GM18861 (cell line): Measurements from ENCODE around the gene MRPL43.

Source experiments
- ATAC-seq: cut with Tn5 transposase; IDR thresholded peaks from one replicate; pipeline ENCODE4 v1.9.1; 2021; ENCODE audit not compliant: unreplicated experiment

The MRPL43 gene

DNA sequence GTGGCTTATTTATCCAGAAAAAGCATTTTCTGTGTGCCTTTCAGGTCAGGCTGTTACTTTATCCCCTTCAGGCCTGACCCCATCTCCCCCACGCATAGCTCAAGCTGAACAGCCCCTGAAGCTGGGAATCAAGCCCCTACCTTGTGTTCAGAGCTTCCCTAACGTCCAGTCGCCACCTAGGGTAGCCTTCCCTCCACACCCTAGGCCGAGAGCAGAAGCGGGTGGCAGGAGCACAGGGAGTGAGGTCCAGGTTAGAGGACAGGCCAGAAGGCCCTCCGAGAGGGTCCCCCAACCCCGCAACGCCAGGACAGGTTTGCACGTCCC is 18.5 kb downstream of the MRPL43 start:
- no peak for ATAC-seq

DNA sequence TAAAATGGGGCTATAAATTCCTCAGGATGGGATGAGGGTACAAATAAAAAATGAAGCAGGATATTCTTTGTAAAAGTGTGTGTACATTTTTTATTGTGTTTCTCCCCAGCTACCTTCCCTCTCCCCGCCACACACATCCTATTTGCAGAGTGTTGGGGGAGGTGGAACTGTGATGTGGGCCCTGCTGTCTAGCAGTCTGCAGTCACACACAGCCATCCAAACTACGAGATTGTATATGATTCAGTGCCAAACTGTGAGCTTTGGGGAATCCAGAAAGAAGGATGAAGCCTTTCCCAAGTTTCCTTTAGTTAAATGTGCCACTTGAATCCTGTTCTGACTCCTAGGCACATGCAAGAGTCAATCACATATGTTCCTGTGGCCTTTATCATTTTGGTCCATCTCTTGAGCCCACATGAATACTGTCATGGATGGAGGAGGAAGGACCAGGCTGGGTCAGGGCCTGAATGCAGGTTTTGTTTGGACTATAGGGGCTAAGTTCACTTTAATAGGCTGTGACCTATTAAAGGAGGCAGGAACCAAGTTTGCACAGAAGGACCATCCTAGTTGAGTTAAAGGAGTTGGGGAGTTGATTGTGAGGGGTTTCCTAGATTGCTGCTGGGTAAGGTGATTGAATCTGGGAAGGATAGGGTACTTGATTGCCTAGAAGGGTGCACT is 19.1 kb downstream of the MRPL43 start:
- ATAC-seq = no peak

DNA sequence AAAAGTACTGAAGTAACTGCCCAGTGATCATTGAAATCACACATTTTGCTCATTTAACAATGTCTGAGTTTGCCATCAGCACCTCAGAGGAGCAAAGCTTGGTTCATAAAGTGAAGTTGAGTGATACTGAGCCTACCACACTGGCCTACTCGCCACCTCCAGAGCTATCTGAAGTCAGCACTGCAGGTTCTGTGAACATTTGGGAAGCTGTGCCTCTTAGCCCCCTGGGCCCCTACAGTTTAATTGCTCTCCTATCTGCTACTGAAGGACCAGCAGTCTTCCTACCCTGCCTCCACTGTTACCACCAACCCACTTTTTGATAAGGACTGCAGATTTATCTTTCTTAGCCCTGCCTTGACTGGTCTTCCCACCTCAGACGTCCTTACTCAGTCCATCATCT is 20.0 kb downstream of the MRPL43 start:
- ATAC-seq = no peak

DNA sequence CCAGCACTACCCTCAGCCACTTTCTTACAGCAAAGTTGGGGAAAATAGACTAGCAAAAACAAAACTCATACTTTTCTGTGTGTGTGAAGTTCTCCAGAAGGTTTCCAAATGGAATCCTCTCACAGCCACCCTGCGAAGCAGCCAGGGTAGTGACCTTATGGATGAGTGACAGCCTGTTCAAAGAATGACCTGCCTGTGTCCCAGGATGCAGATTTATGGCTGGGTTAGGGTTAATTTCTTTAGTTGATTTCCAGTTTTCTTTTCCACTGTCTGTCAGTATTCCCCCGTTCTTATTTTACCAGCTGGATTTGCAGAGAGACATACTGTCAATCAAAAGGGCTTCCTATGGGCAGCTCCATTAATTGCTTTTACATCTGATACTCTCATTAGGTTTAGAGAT is 20.4 kb downstream of the MRPL43 start:
- ATAC-seq = no peak

DNA sequence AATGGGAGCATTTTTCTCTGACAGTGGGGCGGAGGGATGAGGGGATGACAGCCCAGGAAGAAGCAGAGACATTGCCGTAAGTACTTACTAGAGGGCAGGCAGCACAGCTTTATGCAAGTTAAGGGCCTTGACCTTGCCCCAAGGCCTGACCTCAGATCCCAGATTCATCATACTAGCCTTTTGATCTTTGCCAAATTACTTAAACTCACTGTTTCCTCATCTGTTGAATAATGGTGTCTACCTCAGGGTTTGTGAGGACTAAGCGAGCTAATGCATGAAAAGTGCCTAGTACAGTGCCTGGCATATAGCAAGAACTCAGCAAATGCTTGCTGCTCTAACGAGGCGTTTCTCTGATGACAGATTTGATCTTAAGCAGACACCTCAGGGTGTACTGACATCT is 21.5 kb downstream of the MRPL43 start:
- no peak for ATAC-seq

DNA sequence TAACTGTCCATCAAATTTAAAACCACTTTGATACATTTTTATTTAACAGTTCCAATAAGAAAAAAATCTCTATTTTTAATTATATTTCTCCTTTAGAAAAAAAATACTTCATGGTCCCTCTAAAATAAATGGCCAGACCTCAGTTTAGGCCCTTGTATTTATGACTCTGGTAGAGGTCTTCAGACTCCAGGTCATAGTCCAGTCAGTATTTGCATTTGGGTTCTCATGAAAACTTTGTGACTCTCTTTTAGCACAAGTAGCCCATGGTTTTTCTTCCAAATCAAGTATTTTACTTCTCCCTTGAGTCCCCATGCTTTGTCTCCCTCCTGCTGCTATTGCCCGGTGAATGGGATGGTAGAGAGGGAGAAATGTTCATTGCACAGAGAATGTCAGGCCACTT is 23.5 kb downstream of the MRPL43 start:
- no peak for ATAC-seq

DNA sequence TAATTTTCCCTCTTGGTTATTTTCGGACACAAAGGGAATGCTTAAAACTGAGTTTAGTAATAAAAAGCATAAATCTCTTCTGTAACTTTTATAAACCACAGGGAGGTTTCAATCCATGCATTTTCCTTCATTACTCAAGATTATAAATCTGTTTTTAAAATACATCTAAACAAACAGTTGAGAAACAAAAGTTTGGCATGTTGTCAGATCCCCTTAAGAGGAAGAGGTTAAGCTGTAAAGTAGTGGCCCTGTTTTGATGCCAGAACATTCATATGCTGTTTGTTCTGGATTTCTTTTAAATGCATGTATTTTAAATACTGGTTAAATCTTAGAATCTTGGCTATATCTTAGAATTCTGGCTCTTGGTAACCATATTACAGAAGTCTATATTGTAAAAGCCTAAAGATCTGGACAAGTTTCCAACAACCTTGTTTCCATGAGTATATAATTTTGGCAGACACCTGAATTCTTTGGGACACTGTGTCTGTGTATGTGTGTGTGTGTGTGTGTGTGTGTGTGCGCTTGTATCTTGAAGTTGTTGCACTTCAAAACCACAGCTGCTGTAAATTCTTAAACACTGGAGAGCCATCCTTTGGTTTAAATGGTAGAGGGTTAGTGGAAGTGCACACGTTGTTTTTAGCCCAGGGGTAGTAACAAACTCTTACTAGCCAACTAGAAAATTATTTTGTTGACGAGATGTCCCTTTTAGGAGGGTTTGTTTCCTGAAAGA is 24.8 kb downstream of the MRPL43 start:
- ATAC-seq = no peak

DNA sequence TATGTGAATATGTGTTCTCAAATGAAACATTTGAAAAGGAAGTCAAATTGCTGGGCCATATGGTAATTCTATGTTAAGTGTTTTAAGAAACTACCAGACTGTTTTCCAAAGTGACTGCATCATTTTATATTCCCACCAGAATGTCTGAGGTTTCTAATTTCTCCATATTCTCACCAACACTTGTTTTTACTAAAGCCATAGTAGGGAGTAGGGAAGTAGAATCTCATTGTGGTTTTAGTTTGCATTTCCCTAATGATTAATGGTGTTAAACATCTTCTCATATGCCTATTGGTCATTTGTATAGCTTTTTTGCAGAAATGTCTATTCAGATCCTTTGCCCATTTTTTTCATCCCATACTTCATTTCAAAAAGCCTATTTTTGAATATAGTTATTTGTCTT is 27.0 kb downstream of the MRPL43 start:
- ATAC-seq = no peak

DNA sequence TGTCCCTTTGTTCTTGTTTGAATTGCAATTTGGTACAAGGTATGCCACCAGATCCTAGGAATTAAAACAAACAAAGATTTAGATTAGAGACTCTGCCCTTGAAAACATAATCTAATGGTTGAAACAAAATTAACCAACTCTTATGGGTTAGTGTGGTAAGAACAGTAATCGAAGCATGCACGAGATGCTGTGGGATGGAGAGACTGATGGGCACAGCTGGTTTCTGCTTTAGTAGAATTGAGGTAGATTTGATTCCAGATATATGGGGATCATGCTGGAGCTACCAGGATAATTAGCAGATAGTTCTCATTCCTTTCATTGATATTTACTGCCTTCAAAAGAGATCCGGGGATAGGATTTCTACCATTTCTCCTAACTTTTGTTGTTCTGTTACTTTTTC is 38.4 kb downstream of the MRPL43 start:
- no peak for ATAC-seq

DNA sequence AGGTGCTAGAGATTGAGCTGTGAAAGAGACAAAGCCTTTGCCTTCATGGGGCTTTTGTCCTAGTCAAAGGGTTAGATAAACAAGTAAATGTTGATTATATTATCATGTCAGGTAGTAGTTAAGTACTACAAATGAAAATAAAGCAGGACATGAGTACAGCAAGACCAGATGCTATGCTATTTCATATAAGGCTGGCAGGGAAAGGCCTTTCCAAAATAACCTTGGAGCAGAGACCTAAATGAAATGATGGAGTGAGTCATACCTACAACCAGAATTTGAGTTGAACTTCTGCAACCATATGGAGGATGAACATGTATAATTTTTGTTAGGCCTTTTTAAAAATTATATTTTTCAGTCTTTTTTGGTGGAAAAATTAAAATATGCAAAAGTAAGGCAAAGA is 41.5 kb downstream of the MRPL43 start:
- ATAC-seq = no peak

DNA sequence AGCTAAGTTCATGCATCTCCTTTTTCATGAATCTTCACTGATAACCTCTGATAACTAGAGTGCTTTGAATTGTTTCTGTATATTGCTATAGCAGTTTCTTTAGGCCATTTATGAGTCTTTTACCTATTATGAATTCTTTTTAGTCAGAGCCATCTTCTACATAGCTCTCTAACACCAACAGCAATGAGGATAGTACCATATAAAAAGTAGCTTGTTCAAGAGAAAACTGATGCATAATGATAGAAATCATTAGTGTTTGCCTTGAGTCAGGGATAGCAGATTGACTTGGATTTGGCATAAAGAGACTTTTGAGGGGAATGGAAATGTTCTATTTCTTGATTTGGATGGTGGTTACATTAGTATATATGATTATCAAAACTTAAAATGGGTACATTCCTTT is 43.8 kb downstream of the MRPL43 start:
- no peak for ATAC-seq

DNA sequence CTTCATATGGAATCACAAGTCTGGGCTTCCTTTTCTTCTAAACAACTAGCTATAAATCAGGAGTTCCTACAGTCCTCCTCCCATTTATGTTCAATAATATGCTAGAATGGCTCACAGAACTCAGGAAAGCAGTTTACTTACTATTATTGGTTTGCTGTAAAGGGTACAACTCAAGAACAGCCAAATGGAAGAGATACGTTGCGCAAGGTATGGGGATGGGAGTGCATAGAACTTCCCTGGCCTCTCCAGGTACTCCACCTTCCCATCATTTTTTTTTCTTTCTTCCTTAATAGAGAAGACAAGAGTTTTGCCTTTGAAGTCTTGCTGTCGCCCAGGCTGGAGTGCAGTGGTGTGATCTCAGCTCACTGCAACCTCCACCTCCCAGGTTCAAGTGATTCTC is 45.1 kb downstream of the MRPL43 start:
- no peak for ATAC-seq

DNA sequence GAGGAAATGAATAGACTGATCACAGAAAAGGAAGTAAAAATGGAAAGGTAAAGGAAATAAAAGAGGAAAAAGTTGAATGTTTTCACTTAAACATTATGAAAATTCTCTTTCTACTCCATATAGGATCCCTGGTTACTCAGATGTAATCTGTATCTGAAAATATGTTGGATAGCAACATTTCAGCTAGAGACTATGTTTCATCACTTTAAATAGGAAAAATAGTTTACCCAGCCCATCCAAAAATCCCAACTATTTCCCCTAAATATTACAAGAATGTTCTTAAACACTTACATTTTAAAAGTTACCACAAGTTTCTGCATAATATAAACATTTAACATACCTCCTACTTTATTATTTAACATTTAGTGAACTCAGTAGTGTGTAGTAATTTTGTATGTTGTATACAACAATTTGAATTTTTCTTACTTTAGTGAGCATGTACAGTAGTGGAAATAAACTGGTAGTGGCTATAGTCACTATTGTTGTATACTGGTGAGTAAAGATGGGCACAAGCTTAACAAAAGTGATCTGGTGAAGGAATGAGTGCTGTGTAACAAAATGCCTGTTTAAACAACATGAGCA is 47.4 kb downstream of the MRPL43 start:
- no peak for ATAC-seq
